Raji (cell line): ENCODE measurements around the gene DELE1.

ENCODE experiments used
- POLR2A ChIP-seq: IDR thresholded peaks from 2 replicates; pipeline ENCODE4 v1.6.1; 2011; ENCODE audit warnings: low read depth, low read length, control low read depth; ENCODE audit not compliant: insufficient read depth

Gene DELE1

DNA sequence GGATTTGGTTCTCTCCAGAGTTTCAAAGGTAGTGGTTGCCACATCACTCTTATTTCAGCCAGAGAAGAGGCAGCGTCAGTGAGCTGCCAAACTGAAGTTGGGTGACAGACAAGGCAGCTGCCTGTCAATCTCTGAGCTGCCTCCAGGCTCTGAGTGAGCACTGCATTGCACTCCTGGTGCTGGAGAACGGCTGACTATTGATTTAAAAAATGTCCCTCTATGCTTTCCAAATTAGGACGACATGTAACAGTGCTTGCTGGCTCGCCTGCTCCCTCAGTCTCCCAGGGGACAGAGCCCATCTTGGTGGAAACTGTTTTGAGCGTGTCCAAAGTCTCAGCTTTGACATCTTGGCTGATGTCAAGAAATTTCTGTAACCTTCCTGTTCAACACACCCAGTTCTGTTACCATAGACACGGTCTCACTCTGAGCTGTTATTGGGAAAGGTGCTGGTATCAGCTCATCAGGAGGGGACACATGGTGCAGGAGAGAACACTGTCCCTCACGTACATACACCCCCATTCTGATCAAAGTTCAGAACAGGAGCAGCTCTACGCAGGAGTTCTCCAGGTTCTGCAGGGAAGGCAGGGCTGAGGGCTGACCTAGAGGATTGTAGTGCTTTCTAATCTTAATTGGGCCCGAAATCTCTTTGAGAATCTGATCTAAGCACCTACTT, 18.6 kb downstream of the DELE1 start:
- no peak for TF ChIP-seq POLR2A

GRCh38 chr5:141944076-141944475, 20.4 kb downstream of the DELE1 start:
- TF ChIP-seq POLR2A = no peak

DNA sequence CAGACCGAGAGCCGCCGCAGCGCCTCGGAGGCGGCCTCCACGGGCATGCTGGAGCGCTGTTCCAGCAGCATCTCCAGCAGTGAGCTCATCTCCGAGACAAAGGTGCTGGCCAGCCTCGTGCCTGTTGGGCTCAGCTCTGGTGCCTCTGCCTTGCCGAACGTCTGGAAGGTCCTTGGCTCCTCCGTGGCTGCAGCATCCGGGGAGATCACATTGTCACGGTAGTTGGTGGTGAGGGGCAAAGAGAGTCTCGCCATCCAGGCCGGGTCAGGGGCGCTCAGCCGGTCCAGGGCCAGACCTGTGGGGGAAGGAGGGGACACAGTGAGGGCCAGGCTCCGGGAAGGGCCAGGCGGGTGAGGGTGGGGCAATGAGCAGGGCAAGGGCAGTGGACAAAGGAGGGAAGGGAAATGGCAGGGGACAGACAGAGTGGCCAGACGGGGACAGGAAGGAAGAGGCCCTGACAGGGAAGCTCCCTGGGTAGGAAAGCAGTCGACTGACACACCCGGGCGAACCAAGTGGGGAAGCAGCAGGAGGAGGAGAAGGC, 21.9 kb downstream of the DELE1 start:
- no peak for TF ChIP-seq POLR2A

DNA sequence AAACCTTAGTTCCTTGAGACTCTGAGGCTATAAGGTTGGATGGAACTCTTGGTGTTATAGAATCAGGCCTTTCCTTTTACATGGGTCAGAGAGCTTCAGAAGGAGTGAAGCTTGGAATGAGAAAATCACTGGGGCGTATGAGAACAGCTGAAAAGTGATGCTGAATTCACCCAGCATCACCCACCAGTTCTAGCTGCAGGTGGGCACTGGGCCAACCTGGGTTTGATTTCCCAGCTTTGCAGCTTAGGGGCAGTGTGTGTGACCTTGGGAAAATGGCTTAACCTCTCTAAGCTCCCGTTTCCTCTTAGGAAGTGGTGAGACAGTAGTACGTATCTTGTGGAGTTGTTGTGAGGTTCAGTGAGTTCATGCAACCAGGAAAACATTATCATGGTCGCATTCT, 23.6 kb downstream of the DELE1 start:
- TF ChIP-seq POLR2A = no peak

GRCh38 chr5:141948812-141949211, 25.1 kb downstream of the DELE1 start:
- TF ChIP-seq POLR2A = no peak

DNA sequence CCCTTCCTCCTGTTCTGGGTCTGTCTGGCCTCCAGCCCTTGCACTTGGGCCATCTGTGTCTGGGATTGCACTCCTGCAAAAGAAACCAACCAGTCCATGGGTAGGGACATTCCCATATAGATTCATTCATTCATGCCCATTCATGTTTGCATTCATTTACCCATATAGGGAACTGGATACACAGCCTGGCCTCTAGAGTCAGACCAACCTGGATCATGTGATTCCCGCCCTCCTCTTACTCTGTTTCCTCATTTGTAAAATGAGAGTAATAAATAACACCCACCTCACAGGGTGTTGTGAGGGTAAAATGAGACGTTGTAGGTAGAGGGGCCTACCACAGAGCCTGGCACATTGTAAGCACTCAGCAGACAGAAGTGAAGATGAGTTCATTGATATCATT, 25.8 kb downstream of the DELE1 start:
- TF ChIP-seq POLR2A = no peak

GRCh38 chr5:141950207-141951005, 26.7 kb downstream of the DELE1 start:
- TF ChIP-seq POLR2A = no peak

GRCh38 chr5:141951332-141951781, 27.7 kb downstream of the DELE1 start:
- no peak for TF ChIP-seq POLR2A

DNA sequence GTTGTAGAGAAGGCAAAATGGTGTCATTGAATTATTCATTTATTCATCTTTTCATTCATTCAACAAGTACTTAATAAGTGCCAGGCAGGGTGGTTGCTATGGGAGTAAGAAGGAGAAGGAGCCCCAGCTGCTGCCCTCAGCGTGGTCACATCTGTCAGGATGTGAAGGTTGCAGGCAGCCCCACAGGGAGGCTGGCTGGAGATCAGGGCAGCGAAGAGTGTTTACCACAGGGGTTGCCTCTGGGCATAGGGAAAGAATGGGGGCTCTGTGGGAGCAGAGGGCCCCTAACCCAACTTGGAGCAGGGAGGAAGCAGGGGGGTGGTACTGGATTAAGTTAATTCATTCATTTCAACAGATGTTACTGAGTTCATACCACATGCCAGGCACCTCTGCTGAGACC, 28.3 kb downstream of the DELE1 start:
- TF ChIP-seq POLR2A = no peak

DNA sequence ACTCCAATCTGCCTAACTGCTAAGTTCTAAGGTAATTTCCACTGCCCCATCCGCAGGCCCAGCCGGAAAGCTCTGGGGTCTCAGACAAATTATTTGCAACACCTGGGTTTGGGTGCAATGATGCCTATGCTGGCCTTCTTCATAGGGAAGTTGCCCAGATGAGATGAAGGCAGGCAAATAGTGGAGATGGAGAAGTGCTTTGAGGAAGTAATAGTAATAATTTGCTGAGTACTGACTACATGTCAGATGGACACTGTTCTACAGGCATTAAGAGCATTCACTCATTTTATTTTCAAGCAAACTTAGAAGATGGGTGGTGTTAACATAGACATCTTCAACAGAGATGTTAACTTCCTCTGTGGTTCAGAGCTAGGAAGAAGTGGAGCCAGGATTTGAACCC, 30.5 kb downstream of the DELE1 start:
- TF ChIP-seq POLR2A = no peak

- TF ChIP-seq POLR2A = no peak
Observed at GRCh38 chr5:141957367-141957996, 33.8 kb downstream of the DELE1 start.

DNA sequence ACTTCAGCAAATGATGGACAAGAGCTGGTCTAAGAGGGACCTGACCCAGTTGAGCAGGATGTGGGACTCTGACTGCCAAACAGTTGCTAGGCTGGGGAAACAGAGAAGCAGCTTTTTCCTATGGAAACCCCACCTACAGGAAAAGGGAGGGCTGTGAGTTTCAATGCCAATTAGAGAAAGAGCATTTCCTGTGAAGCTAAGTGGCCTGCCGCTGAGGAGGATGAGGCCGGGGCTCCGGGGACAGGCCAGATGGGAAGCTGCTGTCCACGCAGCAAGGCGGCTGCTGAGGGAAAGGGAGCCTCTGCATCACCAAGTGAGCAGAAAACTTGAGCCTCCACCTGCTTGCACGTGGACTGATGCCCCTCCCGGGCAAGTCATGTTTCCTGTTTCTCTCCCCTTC, 34.4 kb downstream of the DELE1 start, which contains the start of gene PCDH12:
PCDH12 (minus strand) TSS at position 90 of the 400 bp plus-strand sequence. CDS start 351 bp downstream, outside the sequence.
- TF ChIP-seq POLR2A = no peak

GRCh38 chr5:141958546-141959172, 35.0 kb downstream of the DELE1 start:
- no peak for TF ChIP-seq POLR2A

GRCh38 chr5:141960018-141960417, 36.3 kb downstream of the DELE1 start:
- TF ChIP-seq POLR2A = no peak
